GM12891 (cell line): Measurements from ENCODE around the gene MBOAT2.

ENCODE experiments used
- DNase-seq: peaks from one replicate; pipeline ENCODE4 v3.0.0; 2011; ENCODE audit warnings: low spot score; ENCODE audit not compliant: insufficient read length
- FAIRE-seq: peaks from 2 replicates; lab custom pipeline; 2011; peaks lifted over from hg19 to GRCh38; lab: Jason Lieb, UNC
- PAX5 ChIP-seq: IDR thresholded peaks from 2 replicates; pipeline ENCODE4 v1.6.1; 2011; ENCODE audit warnings: low read length, moderate library complexity, mild to moderate bottlenecking; ENCODE audit not compliant: insufficient read depth, severe bottlenecking
- POLR2A ChIP-seq: IDR thresholded peaks from 2 replicates; pipeline ENCODE4 v1.6.1; 2011; ENCODE audit warnings: low read depth, low read length, control low read depth
- POLR2AphosphoS5 ChIP-seq: IDR thresholded peaks from 2 replicates; pipeline ENCODE4 v1.6.1; 2011; ENCODE audit warnings: low read depth, low read length, control low read depth
- POU2F2 ChIP-seq: IDR thresholded peaks from 2 replicates; pipeline ENCODE4 v1.6.1; 2011; ENCODE audit warnings: low read depth, mild to moderate bottlenecking, control low read depth, low read length, moderate library complexity
- SPI1 ChIP-seq: IDR thresholded peaks from 2 replicates; pipeline ENCODE4 v1.6.1; 2011; ENCODE audit warnings: low read depth, low read length, control low read depth
- TAF1 ChIP-seq: IDR thresholded peaks from 2 replicates; pipeline ENCODE4 v1.6.1; 2011; ENCODE audit warnings: low read depth, low read length, control low read depth

Gene MBOAT2

DNA sequence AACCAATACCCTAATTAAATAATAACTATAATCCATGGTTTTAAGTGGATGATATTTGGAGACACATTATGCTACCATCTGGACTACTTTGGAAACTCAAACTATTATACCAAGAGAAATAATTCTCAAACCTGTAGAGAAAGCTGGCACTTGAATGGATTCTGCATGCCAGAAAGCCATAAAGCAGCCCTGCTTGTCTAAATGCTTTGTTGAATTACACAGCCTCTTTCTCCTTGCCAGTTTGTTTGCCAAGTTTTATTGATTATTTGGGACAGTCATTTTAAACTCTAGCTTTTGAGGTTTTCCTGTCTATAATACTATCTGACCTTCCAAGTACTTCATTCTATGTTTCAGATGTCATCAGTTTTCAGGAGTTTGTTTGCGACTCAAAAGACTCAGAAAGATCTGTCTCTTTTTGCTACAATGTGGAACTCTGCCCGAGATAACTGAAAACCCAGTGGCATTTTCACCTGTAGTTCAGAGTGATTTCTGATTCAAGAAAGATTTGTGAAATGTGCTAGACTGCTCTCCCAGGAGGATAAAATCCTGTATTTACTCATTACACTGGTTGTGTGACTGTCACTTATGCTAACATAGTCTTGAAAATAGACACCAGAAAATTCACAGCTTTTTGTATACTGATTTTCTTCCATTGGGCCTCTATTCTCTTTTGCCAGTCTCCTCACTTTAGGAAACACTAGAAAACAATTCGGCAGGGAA, 29.2 kb upstream of the MBOAT2 start:
- DNase-seq (no peak), FAIRE-seq (no peak)
- TF ChIP-seq POLR2A, result no peak

DNA sequence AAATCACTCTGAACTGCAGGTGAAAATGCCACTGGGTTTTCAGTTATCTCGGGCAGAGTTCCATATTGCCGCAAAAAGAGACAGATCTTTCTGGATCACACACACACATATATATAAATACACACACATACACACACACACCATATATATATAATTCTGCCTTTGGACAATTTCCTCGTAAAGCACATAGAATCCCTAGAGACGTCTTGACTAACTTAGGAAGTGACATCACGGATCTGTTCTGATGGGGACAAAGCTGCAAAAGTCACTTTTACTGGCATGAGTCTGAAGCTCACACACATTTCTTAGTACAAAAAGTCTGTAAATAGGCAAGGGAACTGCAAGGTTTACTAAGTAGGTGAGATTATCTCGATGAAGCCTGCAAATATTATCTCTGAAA, 28.6 kb upstream of the MBOAT2 start:
- FAIRE-seq (no peak), DNase-seq (no peak)
- TF ChIP-seq SPI1, result no peak
- no peak for TF ChIP-seq TAF1
- TF ChIP-seq POU2F2, result no peak
- no peak for TF ChIP-seq PAX5
- TF ChIP-seq POLR2AphosphoS5, result no peak
- no peak for TF ChIP-seq POLR2A

DNA sequence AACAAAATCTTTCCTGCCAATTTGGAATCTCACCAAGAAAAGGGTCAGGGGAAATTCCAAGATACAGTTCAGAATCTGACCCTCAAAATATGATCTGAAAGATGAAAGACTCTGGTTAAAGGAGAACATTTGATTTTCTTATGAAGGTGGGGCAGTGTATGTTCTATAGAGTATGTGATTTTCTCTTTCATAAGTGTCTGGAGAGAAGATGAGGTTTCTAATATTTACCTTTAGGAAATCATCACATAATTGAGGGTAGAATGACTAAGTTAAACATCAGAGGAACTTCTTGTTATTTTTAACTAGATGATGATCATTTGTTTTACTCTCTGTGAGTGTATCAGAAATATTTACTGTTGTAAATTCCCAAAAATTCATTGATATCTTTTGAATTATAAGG, 27.8 kb upstream of the MBOAT2 start:
- no peak for DNase-seq
- FAIRE-seq, result no peak
- TF ChIP-seq SPI1, result no peak

DNA sequence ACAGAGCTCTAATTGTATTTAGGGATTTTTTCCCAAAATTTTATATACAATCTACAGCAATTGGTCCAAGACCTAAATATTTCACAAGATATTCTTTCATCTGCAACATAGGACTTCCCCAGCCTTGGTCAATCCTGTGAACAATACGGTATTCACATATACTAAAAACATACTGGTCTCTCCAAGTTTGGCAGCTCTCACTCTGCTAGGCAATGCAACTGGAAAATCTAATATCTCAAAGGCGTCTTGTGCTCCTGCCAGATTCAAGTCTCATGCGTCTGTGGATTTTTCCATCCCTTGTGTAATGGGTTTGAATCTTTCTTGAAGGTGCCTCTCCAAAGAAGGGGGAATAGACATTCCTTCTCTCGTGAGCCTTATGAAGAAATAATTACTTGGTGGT, 27.4 kb upstream of the MBOAT2 start:
- FAIRE-seq, result no peak
- TF ChIP-seq POLR2AphosphoS5 (no peak), POLR2A (no peak), TAF1 (no peak), POU2F2 (no peak), PAX5 (no peak), SPI1 (no peak)
- no peak for DNase-seq

GRCh38 chr2:9030190-9030589, 26.7 kb upstream of the MBOAT2 start:
- FAIRE-seq, result no peak
- no peak for DNase-seq
- TF ChIP-seq TAF1, result no peak
- TF ChIP-seq POU2F2, result no peak
- TF ChIP-seq POLR2A, result no peak
- TF ChIP-seq POLR2AphosphoS5, result no peak
- TF ChIP-seq SPI1, result no peak
- no peak for TF ChIP-seq PAX5

- DNase-seq (no peak), FAIRE-seq (no peak)
- TF ChIP-seq TAF1 (no peak), PAX5 (no peak), POU2F2 (no peak), SPI1 (no peak), POLR2AphosphoS5 (no peak), POLR2A (no peak)
These were observed 26.2 kb upstream of the MBOAT2 start for GRCh38 chr2:9029721-9030120.

DNA sequence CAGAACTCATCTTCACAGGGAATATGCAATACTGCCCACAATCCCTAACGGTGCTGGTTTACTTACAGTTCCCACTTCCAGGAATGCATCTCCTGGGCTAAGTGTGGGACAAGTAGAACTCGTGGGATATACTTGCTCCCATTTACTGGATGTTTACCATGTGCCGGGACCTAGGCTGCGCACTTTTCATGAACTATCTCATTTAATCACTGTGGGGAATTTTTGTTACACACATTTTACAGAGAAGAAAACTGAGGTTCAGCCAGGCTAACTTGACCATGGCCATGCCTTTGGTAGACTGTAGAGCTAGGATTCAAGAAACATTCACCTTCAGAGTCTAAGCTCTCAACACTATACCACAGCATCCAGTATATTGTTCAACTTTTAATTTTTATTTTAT, 24.4 kb upstream of the MBOAT2 start:
- FAIRE-seq, result no peak

GRCh38 chr2:9025746-9026145, 22.3 kb upstream of the MBOAT2 start:
- FAIRE-seq (no peak), DNase-seq (no peak)
- TF ChIP-seq POLR2A (no peak), TAF1 (no peak), POLR2AphosphoS5 (no peak), SPI1 (no peak), POU2F2 (no peak), PAX5 (no peak)

More for the DNA sequence above, 24.4 kb upstream of the MBOAT2 start:
- TF ChIP-seq POLR2A, result no peak
- TF ChIP-seq POU2F2, result no peak
- no peak for TF ChIP-seq SPI1
- no peak for TF ChIP-seq POLR2AphosphoS5
- no peak for TF ChIP-seq PAX5
- no peak for TF ChIP-seq TAF1
- no peak for DNase-seq

DNA sequence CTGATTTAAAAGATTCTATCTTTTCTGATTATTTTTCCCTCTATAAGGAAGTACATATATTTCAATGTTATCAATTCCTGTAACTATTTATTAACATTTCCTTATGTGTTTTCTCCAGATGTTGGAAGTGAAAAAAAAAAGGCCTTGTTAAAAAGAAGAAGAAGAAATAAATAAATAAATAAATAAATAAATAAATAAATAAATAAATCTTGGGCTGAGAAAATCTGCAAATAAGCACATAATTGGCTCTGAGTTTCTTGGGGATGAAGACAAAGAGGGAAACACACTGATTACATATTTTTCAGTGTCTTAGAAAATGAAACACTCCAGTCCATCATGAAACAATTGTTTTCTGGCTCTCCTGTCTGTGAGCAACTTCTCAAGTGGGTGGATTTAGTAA, 21.1 kb upstream of the MBOAT2 start:
- DNase-seq, result no peak
- FAIRE-seq, result no peak
- TF ChIP-seq POLR2AphosphoS5 (no peak), POU2F2 (no peak), SPI1 (no peak), POLR2A (no peak), PAX5 (no peak), TAF1 (no peak)

DNA sequence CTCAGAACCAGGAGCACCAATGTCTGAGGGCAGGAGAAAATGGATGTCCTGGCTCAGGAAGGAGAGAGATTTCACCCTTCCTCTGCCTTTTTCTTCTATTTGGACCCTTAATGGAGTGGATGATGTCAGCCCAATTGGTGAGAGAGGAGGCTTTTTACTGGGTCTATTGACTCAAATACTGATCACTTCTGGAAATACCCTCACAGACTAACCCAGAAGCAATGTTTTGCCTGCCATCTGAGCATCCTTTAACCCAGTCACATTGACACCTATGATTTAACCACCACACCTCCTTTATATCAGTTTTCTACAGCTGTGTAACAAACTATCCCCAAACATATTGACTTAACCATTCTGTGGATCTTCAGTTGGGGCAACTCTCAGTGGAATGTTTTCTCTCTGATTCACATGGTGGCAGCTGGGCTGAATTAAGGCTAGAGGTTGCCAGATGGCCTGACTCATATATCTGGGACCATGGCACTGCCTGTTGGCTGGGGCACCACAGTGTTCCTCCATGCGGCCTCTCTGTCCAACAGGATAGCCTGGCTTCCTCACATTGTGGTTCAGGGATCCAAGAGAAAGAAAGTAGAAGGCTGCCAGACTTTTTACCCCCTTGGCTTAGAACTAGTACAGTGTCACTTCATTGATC, 18.2 kb upstream of the MBOAT2 start:
- TF ChIP-seq TAF1, result no peak
- TF ChIP-seq PAX5, result no peak
- no peak for TF ChIP-seq POLR2A
- TF ChIP-seq POLR2AphosphoS5, result no peak
- TF ChIP-seq SPI1, result no peak
- TF ChIP-seq POU2F2, result no peak
- DNase-seq (no peak), FAIRE-seq (no peak)
